ENCODE data around the gene MEGF11. TPM values are rescaled to one million over a fixed set of nuclear protein-coding genes. Genes with fewer than 3 reads are reported as not detected.

The MEGF11 gene
- total and polyA plus RNA-seq, 9 donors = 0.04 to 11.4 (median 0.40) TPM; not detected in 2

GRCh38 chr15:66096688-66097058, 156.9 kb downstream of the MEGF11 start:
- no peak for TF ChIP-seq EP300 (IDR thresholded peaks at IDR 0.05)
- TF ChIP-seq POLR2A (IDR thresholded peaks at IDR 0.05) = no peak
- TF ChIP-seq CTCF (IDR thresholded peaks at IDR 0.05) = no peak
- no peaks in the 10 kb centered on the region for H3K9me3 ChIP-seq
- no peaks in the 10 kb centered on the region for H3K36me3 ChIP-seq
- H3K27ac ChIP-seq = no peak overlapping the region
- intact Hi-C loops (cut with DNase I) = no loop called here
- no peak for DNase-seq
- H3K27me3 ChIP-seq = no peaks in the 10 kb centered on the region
- H3K4me1 ChIP-seq (ENCODE audit: insufficient read depth) = peaks cover 5% of the 10 kb centered on the region
- no peak overlapping the region for H3K4me3 ChIP-seq
- WGBS, 3 donors = 83 to 85% (median 84%) methylated on average over 5 of the region's 5 CpGs

GRCh38 chr15:66095871-66096687, 157.5 kb downstream of the MEGF11 start:
- no peaks in the 10 kb centered on the region for H3K9me3 ChIP-seq
- TF ChIP-seq CTCF (IDR thresholded peaks at IDR 0.05) (no peak), POLR2A (IDR thresholded peaks at IDR 0.05) (no peak), EP300 (IDR thresholded peaks at IDR 0.05) (no peak)
- no peak overlapping the region for H3K4me3 ChIP-seq
- 82 to 88% (median 83%) methylated on average over 15 of the region's 15 CpGs for WGBS, 3 donors
- H3K4me1 ChIP-seq (ENCODE audit: insufficient read depth) = peaks cover 5% of the 10 kb centered on the region
- H3K27me3 ChIP-seq = no peaks in the 10 kb centered on the region
- H3K27ac ChIP-seq = no peak overlapping the region
- intact Hi-C loops (cut with DNase I) = no loop called here
- DNase-seq = no peak
- H3K36me3 ChIP-seq = no peaks in the 10 kb centered on the region

GRCh38 chr15:66094331-66094730, 159.2 kb downstream of the MEGF11 start:
- Histone ChIP-seq H3K9me3 (no peaks in the 10 kb centered on the region), H3K27me3 (no peaks in the 10 kb centered on the region), H3K4me3 (no peak overlapping the region), H3K27ac (no peak overlapping the region), H3K4me1 (ENCODE audit: insufficient read depth) (peaks cover 10% of the 10 kb centered on the region), H3K36me3 (no peaks in the 10 kb centered on the region)
- WGBS, 3 donors = 89 to 93% (median 93%) methylated on average over 9 of the region's 9 CpGs
- DNase-seq = no peak
- intact Hi-C loops (cut with DNase I) = no loop called here
- TF ChIP-seq POLR2A (IDR thresholded peaks at IDR 0.05) (no peak), CTCF (IDR thresholded peaks at IDR 0.05) (no peak), EP300 (IDR thresholded peaks at IDR 0.05) (no peak)

- intact Hi-C loops (cut with DNase I) = no loop called here
- no peak for TF ChIP-seq EP300 (IDR thresholded peaks at IDR 0.05)
- no peak for TF ChIP-seq POLR2A (IDR thresholded peaks at IDR 0.05)
- TF ChIP-seq CTCF (IDR thresholded peaks at IDR 0.05) = no peak
- H3K4me3 ChIP-seq = no peak overlapping the region
- 48 to 59% (median 48%) methylated on average over 7 of the region's 7 CpGs for WGBS, 3 donors
- H3K9me3 ChIP-seq = no peaks in the 10 kb centered on the region
- no peaks in the 10 kb centered on the region for H3K36me3 ChIP-seq
- H3K27ac ChIP-seq = no peak overlapping the region
- H3K27me3 ChIP-seq = no peaks in the 10 kb centered on the region
- DNase-seq = no peak
- H3K4me1 ChIP-seq (ENCODE audit: insufficient read depth) = peaks cover 19% of the 10 kb centered on the region
These were observed 161.2 kb downstream of the MEGF11 start for GRCh38 chr15:66092053-66093016.
